GM19193 (cell line): ENCODE results near the gene WWOX.

Experiments used
- POLR2A ChIP-seq: IDR thresholded peaks from 4 replicates; pipeline ENCODE4 v1.6.1; 2011; ENCODE audit not compliant: insufficient read depth, insufficient read length; ENCODE audit errors: extremely low read depth

The WWOX gene

DNA sequence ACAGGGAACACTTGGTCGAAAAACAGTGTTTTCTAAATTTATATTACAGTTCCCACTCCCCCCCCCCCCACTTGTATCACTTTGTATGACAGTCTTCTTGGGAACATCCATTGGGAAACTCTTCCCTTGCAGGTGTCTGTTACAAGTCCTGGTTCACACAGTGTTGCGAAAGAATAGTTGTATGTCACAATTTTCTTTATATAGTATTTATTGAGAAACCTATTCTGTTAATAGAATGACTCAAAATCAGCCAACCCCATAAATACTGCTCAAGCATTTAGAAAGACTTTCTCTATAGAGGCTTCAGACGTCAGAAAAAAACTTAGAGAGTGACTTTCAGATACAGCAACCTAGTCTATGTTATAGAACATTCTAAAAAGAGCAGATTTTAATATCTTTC is 414.4 kb downstream of the WWOX start:
- TF ChIP-seq POLR2A, result no peak

DNA sequence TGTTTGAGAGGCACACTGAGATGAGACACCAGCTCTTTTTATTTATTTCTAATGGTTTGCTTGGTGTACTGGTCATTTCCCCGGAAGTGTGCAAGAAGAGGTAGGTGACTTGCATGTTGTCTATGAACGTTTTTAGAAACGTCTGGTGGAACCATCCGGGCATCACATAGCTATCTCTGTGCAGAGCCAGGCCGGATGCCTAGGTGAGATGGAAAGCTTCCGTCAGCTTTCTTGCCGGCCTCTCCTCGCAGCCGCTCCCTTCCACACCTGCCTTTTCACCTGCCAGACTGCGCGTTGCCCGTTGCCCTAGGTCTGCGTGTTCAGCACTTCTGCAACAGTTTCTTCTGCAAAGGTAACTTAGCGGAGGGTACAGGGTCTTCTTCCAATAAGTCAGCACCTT is 416.0 kb downstream of the WWOX start:
- no peak for TF ChIP-seq POLR2A

DNA sequence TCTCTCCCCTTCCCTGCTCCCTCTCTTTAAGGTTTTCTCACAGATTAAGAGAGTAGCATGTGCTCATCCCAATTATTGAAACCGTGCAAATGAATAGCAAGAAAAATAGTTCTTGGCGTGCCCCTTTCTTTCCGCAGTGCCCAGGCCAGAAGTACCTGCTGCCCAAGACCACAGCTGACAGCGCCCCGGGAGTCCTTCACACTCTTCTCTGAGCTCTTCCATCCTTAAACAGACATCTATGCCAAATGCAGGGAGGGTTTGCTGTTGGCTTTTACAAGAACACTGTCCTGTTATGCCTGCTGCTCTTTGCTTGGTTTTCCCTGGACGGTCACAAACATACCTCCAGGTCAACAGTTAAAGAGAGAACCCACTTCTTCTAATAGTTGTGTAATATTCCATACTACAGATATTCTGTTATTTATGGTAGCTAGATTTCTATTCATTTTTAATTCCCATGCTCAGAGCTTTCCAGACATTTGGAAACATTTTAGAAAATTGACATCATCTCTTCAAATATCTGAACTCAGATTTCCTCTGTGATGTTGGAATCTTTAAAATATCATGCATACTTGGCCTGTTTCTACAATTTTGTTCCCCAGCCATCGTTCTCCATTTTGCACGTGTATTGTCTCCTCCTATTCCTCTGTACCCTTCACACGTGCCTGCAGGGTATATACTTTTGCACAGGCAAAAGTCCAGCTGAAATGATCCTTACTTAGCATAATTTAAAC is 416.7 kb downstream of the WWOX start:
- TF ChIP-seq POLR2A, result no peak

DNA sequence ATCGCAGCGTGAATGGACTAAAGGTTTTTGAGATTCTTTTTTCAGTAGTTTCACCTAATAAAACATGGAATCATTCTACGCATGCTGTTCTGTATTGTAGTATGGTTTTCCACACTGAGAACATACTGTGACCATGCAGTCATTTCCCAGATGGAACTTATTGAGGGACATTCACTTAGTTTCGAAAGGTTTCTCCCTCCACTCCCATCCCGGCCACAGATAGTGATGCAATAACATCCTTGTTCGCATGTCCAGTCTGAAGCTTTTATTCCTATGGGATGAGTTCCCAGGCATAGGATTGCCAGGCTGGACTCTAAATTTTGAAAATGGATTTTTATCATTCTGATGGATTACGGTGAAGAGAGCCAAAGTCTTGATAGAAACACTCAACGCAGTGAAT is 420.4 kb downstream of the WWOX start:
- no peak for TF ChIP-seq POLR2A

DNA sequence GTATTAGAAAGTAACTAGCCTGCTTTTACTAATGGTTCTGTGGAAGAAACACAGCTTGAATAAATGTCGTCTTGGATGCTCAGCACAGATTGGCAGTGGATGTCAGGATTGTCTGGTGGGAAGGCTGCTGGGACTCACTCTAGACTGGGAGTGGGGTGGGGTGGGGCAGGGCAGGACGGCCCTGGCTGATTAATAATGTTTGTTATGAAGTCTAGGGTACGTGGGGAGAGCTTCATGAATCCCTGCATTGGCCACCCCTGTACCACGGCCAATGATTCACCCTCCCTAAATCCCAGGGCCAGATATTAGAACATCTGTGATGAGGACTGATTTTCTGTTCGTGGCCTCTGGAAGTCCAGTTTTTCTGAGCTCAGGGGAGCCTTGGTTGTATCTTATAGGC is 421.0 kb downstream of the WWOX start:
- no peak for TF ChIP-seq POLR2A

DNA sequence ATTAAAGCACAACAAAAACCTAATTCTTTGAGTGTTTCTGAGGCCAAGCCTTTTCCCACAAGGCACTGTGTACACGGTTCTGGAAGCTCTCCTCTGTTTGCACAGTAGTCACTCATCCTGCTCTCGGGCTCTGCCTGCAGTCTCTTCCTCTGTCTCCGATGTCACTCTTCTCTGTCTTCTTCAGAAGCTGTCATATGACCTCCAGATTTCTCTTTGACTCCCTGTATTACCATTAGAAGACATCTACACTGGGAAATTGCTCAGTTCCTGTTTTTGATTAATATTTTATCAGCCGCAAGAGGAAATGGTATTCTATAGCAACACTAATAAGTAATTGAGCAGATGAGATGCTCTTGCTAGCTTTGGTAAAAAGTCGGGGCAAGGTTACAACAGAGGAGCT is 422.9 kb downstream of the WWOX start:
- no peak for TF ChIP-seq POLR2A

DNA sequence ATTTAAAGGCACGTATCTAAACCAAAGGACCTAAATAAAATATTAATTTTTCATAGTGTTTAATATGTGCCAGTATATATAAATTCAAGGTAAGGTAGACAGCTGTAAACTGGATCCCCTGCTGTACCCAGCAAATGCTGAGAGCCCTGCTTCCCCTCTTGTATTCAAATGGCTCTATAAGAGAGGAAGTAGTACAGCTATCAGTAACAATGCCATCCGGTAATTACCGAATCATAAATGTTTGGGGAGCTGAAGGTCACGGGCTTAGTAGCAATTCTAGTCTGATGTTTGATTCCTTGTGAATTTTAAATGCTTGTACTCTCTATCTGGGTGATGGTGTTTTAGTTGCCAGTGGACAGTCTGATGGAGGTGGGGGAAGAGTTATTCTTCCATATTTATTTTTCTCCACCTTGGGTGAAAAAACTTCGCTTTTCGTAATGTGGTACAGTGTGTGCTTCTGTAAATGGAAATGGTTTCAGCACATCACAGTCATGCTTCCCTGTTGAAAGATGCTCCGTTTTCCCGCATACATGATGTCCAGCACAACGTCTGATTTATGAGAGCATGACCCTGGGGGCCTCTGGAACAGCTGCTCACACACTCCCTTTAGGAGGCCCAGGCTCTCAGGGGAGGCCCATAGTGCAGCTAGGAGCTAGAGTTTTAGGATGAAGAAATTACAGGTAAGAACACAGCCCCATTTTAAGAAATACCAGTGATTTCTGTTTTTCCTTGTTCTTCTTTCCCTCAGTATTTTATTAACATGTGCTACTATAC is 423.9 kb downstream of the WWOX start:
- no peak for TF ChIP-seq POLR2A

DNA sequence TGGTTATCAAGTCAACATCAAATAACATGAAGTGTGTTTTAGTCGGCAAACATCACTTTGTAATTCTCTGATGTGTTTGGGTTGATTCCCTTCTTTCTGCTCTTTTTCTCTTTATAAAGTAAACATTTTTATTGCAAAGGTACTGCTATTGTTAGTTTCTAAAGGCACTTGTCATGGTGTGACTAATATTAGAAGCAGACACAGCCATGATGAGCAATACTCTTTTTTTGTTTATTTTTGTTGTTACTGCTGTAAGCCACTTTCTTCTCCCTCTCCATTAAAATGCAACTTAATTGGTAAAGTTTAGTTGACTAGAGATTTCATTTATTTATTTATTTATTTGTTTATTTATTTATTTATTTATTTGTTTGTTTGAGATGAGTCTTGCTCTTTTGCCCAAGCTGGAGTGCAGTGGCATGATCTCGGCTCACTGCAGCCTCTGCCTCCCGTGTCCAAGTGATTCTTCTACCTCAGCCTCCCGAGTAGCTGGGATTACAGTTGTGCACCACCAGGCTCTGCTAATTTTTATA is 424.7 kb downstream of the WWOX start:
- no peak for TF ChIP-seq POLR2A

DNA sequence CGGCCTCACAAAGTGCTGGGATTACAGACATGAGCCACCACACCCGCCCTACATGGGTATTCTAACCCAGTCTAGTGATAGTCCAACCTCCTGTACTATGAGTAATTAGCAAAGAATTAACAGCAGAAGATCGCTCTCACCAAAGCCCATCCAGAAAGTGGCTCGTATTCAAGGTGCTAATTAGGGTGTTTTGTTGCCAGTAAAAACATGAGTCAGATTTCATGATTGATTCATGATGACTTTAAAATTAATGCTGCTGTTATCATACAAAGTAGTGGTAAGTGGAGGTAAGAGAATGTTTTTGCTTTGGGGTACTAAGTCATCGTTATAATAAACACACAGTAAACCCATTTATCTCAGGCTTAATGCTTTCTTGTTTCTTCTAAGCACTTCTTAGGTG is 428.8 kb downstream of the WWOX start:
- TF ChIP-seq POLR2A, result no peak

DNA sequence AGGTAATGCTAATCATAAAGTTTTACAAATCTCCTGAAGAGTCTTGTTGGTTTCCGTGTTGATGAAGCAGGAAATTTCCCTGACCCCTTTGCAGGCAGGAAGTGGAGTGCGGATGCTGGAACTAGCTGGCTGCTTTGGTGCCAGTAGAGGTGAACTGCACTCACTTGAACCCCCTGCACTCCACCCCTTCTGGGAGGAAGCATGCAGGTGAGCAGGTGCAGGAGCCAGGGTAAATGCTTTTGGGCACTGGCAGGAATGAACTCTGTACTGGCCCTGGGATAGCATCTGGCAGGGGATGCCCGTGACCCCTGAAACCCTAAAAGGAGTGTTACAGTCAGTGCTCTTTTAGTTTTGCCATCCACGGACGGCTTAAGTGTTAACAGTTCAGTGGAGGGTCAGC is 430.4 kb downstream of the WWOX start:
- TF ChIP-seq POLR2A, result no peak

DNA sequence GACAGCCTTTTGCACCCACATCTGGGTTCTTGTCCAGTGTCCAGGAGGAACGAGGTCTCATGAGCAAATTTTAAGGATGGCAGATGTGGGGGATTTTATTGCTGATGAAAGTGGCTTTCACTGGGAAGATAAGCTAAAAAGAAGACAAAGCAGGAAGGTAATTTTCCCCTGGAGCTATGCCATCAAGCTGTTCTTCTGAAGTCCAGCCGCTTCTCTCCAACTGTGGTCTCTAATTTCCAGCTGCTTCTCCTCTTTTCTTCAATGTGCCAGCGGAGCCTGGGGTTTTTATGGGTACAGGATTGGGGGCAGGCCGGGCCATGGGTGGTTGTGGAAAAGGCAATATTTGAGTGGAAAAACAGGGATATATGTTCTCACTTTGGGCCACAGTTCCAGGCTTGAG is 430.8 kb downstream of the WWOX start:
- no peak for TF ChIP-seq POLR2A

DNA sequence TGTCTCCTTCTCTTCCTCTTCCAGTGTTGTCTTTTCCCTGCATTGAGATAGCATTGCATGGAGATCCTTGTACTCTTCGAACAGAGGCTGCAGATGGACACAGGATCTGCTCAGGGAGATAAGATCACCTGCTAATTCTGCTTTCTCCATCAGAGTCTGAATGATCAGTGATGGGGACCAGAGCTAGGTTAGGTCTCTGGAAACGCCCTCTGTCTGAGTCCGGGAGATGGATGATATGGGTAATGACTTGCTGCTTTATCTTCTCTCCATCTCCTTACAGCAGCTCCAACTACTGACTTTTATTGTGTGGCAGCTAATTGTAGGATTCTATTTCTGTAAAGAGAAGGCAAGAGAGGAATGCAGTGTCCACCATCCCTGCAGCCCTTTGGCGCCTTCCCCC is 435.6 kb downstream of the WWOX start:
- TF ChIP-seq POLR2A, result no peak

DNA sequence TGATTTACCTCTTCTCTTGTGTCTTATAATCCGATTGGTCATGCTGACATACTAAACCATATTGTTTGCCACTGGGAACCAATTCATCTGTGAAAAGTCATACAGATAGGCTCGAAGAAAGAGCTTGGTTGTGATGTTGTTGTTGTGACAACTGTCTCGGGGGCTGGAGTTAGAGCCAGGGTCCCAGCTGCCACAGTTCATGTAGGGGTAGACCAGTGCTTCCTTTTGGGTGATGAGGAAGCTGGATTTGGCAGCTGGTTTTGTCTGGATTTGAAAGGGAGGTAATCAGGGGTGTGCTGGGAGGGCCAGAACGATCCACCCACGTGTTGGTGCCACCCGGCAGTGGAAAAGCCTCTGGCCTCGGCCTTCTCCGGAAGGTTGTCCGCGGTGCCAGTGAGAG is 438.1 kb downstream of the WWOX start:
- no peak for TF ChIP-seq POLR2A

DNA sequence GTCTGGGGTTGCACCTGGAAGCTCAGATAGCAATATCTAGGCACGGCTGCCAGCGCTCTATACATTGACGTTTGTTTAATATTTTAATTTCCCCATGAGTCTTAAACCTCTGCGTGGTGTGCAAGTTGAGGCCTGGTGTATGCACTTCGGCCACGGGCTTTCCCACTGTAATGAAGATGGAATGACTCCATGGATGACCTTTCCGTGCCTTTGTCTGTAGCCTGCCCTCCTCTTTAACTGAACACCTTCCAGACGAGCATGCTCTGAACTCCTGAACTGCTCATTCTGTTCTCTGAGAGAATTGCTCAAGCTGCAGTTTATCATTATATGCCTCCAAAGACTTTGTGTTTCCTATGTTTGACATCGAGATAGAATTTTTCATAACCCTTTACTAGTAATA is 438.8 kb downstream of the WWOX start:
- no peak for TF ChIP-seq POLR2A

DNA sequence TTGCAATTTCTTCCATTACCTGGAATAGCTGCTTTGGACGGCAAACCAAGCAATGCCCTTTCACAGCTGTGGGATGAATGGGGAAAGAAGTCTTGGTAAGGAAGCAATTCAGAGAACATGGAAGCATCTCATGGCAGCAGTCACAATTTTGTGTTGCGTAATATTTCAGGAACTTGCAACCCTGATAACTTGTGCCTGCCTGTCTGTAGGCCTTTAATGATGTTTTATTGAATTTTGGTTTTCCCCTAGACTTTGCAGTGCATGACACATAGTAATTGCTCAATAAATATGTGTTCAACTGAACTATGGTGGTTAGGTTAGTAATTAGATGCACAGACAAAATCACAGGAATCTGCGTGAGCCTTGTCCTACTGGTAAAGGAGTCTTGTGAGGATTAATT is 439.5 kb downstream of the WWOX start:
- no peak for TF ChIP-seq POLR2A

DNA sequence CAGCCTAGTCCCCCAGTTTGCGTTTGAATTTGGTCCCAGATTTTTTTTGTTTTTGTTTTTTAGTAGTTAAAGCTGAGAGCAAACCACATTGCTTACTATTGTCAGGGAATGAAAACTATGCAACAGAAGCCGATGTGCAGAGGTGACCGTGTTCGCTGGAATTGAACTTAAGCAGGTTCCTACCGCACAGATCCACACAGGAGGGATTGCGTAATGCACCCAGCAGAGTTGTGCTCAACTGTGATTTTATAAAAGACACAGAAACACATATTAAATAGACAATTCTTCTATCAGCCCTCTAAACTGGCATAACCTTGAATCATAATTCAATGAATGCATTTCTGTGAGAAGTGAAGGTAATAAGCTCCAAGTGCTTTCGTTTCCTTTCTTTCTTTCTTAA is 443.0 kb downstream of the WWOX start:
- no peak for TF ChIP-seq POLR2A

DNA sequence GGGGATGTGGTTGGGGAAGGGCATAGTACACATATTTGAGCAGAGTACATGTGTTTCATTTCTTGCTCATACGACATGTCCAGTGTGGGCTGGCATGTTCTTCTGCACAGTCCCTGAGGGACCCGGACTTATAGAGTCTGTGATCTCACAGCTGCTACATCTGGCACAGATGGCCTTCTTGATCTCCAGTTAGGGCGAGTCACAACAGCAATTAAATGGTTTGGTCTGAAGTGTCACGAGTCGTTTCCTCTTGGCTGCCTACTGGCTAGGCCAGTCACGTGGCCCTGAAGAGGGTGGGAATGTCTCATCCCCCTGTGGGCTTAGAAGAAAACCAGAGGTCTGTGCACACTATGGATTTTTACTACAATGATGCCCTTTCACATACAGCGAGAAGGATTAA is 443.6 kb downstream of the WWOX start:
- TF ChIP-seq POLR2A, result no peak

DNA sequence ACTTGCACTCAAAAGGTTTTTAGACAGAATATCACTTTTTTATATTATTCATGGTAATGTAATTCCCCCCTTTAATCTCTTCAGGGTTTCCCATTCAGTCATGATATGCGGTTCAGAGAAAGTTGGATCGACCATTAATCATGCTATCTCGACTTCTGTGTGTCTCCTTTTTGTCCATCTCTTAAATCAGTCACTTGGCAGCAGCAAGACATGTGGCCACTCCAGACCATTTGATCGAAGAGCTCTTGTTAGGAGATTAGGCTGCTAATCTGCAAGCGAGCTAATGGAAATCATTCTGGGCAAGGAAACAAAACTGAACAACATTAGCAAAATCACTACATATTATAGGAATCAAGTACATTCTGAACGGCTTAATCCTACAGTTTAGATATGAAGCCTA is 449.9 kb downstream of the WWOX start:
- TF ChIP-seq POLR2A, result no peak
